GM12878 (cell line): Measurements from ENCODE around the gene DUXB. TPM values are rescaled to one million over a fixed set of nuclear protein-coding genes. Genes with fewer than 3 reads are reported as not detected.
A peak's percentile ranks its signal among the peaks of the same experiment; 100 is the strongest.

Experiments
- CHD2 ChIP-seq: IDR thresholded peaks from 2 replicates; pipeline ENCODE4 v1.6.1; 2011; ENCODE audit warnings: low read depth, low read length, improper control_type of control experiment, borderline replicate concordance
- MEF2A ChIP-seq: IDR thresholded peaks from 2 replicates; pipeline ENCODE4 v1.6.1; 2011; ENCODE audit warnings: low read depth, mild to moderate bottlenecking, low read length, moderate library complexity; ENCODE audit not compliant: insufficient read depth
- NRF1 ChIP-seq: conservative IDR thresholded peaks from 2 replicates; pipeline ENCODE4 v1.6.1; 2011; ENCODE audit warnings: mild to moderate bottlenecking, low read depth, low read length, improper control_type of control experiment
- PAX8 ChIP-seq: fragments of 450-650 bp; IDR thresholded peaks from 2 replicates; pipeline ENCODE4 v1.6.1; 2017; ENCODE audit warnings: mild to moderate bottlenecking, moderate library complexity
- POLR2AphosphoS2 ChIP-seq: IDR thresholded peaks from 2 replicates; pipeline ENCODE4 v1.6.1; 2011; ENCODE audit warnings: low read depth, mild to moderate bottlenecking, low read length, improper control_type of control experiment, moderate library complexity
- RFX5 ChIP-seq: IDR thresholded peaks from 2 replicates; pipeline ENCODE4 v1.6.1; 2011; ENCODE audit warnings: low read depth, low read length, improper control_type of control experiment
- SMARCA5 ChIP-seq: fragments of 450-650 bp; IDR thresholded peaks from 2 replicates; pipeline ENCODE4 v1.6.1; 2017; ENCODE audit warnings: mild to moderate bottlenecking
- SUPT20H ChIP-seq: IDR thresholded peaks from 2 replicates; pipeline ENCODE4 v1.6.1; 2011; ENCODE audit warnings: low read depth, mild to moderate bottlenecking, low read length, moderate library complexity, borderline replicate concordance; ENCODE audit not compliant: control insufficient read depth
- TBL1XR1 ChIP-seq: IDR thresholded peaks from 2 replicates; pipeline ENCODE4 v1.6.1; 2012; ENCODE audit warnings: low read depth, low read length, improper control_type of control experiment
- ZNF384 ChIP-seq: IDR thresholded peaks from 2 replicates; pipeline ENCODE4 v1.6.1; 2012; ENCODE audit warnings: low read depth, mild to moderate bottlenecking, low read length, improper control_type of control experiment, borderline replicate concordance
- polyA plus RNA-seq, 11 experiments: library from polyadenylated mRNA; depleted of rRNA in 4 of 11; unstranded in 6 of 11; stranded (reverse) in 5 of 11; fragments of >200 nt; fragmentation: Nextera tagmentation in 4 of 11; fragmentation: Illumina TruSeq in 1 of 11; extraction: Ambion mirVana in 4 of 11; extraction: Trizol in 1 of 11; gene quantifications; 1 replicate in 1 of 11; 2 replicates in 10 of 11; pipeline versions ENCODE4 v1.2.1 to v1.2.3, GENCODE V29; 2011 to 2016; ENCODE audit warnings: inconsistent platforms in 2 of 11, missing spikeins in 2 of 11, low read depth in 1 of 11
- total RNA-seq, 4 experiments: library from RNA; depleted of rRNA in 3 of 4; stranded (reverse); fragments of >200 nt in 3 of 4; fragmentation: Illumina TruSeq in 1 of 4; extraction: Trizol in 1 of 4; gene quantifications; 2 replicates each; pipeline versions ENCODE4 v1.2.1 to v1.2.3, GENCODE V29; 2013 to 2021
- TF ChIP-seq, protein P1 (sequence below): IDR thresholded peaks from 2 replicates; pipeline ENCODE4 v1.6.1; 2012; ENCODE audit warnings: mild to moderate bottlenecking, low read depth, low read length
- TF ChIP-seq, protein P2 (sequence below): IDR thresholded peaks from 2 replicates; pipeline ENCODE4 v1.6.1; 2012; ENCODE audit warnings: low read depth, low read length, improper control_type of control experiment
- TF ChIP-seq, protein P3 (sequence below): fragments of 450-650 bp; IDR thresholded peaks from 2 replicates; pipeline ENCODE4 v1.6.1; 2016; ENCODE audit warnings: mild to moderate bottlenecking
- TF ChIP-seq, protein P4 (sequence below), 3 experiments: IDR thresholded peaks in 2 of 3; conservative IDR thresholded peaks in 1 of 3; 2 replicates each; pipeline ENCODE4 v1.5.1; 2011; ENCODE audit warnings: low read depth in 3 of 3, low read length in 3 of 3, mild to moderate bottlenecking in 3 of 3, control low read depth in 2 of 3, moderate library complexity in 2 of 3, inconsistent platforms in 1 of 3, mixed read lengths in 1 of 3; ENCODE audit not compliant: control insufficient read depth in 2 of 3, insufficient read depth in 1 of 3; ENCODE audit errors: extremely low read depth in 1 of 3
- TF ChIP-seq, protein P5 (sequence below): fragments of 450-650 bp; IDR thresholded peaks from 2 replicates; pipeline ENCODE4 v1.6.1; 2017; ENCODE audit warnings: antibody characterized with exemption, mild to moderate bottlenecking, moderate library complexity
- TF ChIP-seq, protein P6 (sequence below): IDR thresholded peaks from 2 replicates; pipeline ENCODE4 v1.6.1; 2011; ENCODE audit warnings: borderline replicate concordance, low read depth, mild to moderate bottlenecking, moderate library complexity, low read length; ENCODE audit not compliant: insufficient read depth, poor library complexity, severe bottlenecking

DUXB gene
- total and polyA plus RNA-seq, 10 of the 15 experiments (the other 5 are each of a cell fraction or from before 2014, with no cell fraction given): 0.05 TPM; not detected in 9

DNA sequence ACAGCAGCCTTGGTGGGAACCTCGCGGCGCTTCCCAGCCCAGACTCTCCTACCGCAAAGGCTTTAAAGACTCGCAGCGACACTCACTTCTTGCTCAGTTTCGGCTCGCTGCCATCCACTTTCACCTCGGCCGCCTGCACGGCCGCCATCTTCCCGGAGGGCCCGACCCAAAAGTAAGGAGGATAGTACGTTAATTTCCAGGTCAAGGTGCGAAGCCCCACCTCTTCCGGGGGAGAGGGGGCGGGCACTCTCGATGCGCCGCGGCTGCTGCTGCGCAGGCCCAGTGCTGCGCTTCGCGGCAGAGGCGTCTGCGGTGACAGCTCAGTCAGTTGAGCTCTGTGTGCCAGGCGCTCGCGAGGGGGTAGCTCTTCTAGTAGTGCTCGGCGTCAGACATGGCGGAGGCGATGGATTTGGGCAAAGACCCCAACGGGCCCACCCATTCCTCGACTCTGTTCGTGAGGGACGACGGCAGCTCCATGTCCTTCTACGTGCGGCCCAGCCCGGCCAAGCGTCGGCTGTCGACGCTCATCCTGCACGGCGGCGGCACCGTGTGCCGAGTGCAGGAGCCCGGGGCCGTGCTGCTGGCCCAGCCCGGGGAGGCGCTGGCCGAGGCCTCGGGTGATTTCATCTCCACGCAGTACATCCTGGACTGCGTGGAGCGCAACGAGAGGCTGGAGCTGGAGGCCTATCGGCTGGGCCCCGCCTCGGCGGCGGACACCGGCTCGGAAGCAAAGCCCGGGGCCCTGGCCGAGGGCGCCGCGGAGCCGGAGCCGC is 53.6 kb downstream of the DUXB start, which contains the start of the genes KARS1 and TERF2IP (continued):
- TF ChIP-seq, protein P1, sequence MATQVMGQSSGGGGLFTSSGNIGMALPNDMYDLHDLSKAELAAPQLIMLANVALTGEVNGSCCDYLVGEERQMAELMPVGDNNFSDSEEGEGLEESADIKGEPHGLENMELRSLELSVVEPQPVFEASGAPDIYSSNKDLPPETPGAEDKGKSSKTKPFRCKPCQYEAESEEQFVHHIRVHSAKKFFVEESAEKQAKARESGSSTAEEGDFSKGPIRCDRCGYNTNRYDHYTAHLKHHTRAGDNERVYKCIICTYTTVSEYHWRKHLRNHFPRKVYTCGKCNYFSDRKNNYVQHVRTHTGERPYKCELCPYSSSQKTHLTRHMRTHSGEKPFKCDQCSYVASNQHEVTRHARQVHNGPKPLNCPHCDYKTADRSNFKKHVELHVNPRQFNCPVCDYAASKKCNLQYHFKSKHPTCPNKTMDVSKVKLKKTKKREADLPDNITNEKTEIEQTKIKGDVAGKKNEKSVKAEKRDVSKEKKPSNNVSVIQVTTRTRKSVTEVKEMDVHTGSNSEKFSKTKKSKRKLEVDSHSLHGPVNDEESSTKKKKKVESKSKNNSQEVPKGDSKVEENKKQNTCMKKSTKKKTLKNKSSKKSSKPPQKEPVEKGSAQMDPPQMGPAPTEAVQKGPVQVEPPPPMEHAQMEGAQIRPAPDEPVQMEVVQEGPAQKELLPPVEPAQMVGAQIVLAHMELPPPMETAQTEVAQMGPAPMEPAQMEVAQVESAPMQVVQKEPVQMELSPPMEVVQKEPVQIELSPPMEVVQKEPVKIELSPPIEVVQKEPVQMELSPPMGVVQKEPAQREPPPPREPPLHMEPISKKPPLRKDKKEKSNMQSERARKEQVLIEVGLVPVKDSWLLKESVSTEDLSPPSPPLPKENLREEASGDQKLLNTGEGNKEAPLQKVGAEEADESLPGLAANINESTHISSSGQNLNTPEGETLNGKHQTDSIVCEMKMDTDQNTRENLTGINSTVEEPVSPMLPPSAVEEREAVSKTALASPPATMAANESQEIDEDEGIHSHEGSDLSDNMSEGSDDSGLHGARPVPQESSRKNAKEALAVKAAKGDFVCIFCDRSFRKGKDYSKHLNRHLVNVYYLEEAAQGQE: no peak
- peak; percentile 41; the same call in 1 of the 2 replicates for TF ChIP-seq SMARCA5
- no peak for TF ChIP-seq RFX5
- 0 out of 2 replicates have a peak, but pooled peaks have one; percentile 29 for TF ChIP-seq TBL1XR1
- TF ChIP-seq SUPT20H: no peak
- TF ChIP-seq, protein P2, sequence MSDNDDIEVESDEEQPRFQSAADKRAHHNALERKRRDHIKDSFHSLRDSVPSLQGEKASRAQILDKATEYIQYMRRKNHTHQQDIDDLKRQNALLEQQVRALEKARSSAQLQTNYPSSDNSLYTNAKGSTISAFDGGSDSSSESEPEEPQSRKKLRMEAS: no peak; the same call in 1 of the 2 replicates
- no peak; the same call in 1 of the 2 replicates for TF ChIP-seq CHD2
- TF ChIP-seq, protein P3, sequence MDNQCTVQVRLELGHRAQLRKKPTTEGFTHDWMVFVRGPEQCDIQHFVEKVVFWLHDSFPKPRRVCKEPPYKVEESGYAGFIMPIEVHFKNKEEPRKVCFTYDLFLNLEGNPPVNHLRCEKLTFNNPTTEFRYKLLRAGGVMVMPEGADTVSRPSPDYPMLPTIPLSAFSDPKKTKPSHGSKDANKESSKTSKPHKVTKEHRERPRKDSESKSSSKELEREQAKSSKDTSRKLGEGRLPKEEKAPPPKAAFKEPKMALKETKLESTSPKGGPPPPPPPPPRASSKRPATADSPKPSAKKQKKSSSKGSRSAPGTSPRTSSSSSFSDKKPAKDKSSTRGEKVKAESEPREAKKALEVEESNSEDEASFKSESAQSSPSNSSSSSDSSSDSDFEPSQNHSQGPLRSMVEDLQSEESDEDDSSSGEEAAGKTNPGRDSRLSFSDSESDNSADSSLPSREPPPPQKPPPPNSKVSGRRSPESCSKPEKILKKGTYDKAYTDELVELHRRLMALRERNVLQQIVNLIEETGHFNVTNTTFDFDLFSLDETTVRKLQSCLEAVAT: peak; percentile 66
- TF ChIP-seq, protein P4, sequence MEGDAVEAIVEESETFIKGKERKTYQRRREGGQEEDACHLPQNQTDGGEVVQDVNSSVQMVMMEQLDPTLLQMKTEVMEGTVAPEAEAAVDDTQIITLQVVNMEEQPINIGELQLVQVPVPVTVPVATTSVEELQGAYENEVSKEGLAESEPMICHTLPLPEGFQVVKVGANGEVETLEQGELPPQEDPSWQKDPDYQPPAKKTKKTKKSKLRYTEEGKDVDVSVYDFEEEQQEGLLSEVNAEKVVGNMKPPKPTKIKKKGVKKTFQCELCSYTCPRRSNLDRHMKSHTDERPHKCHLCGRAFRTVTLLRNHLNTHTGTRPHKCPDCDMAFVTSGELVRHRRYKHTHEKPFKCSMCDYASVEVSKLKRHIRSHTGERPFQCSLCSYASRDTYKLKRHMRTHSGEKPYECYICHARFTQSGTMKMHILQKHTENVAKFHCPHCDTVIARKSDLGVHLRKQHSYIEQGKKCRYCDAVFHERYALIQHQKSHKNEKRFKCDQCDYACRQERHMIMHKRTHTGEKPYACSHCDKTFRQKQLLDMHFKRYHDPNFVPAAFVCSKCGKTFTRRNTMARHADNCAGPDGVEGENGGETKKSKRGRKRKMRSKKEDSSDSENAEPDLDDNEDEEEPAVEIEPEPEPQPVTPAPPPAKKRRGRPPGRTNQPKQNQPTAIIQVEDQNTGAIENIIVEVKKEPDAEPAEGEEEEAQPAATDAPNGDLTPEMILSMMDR (IDR thresholded peaks at IDR 0.05 in 2 of 3, conservative IDR thresholded peaks at IDR 0.05 in 1 of 3; ENCODE audit: control insufficient read depth in 2 of 3, extremely low read depth in 1 of 3, insufficient read depth in 1 of 3, low read depth in 3 of 3, low read length in 3 of 3): no peak
- no peak for TF ChIP-seq PAX8
- TF ChIP-seq, protein P5, sequence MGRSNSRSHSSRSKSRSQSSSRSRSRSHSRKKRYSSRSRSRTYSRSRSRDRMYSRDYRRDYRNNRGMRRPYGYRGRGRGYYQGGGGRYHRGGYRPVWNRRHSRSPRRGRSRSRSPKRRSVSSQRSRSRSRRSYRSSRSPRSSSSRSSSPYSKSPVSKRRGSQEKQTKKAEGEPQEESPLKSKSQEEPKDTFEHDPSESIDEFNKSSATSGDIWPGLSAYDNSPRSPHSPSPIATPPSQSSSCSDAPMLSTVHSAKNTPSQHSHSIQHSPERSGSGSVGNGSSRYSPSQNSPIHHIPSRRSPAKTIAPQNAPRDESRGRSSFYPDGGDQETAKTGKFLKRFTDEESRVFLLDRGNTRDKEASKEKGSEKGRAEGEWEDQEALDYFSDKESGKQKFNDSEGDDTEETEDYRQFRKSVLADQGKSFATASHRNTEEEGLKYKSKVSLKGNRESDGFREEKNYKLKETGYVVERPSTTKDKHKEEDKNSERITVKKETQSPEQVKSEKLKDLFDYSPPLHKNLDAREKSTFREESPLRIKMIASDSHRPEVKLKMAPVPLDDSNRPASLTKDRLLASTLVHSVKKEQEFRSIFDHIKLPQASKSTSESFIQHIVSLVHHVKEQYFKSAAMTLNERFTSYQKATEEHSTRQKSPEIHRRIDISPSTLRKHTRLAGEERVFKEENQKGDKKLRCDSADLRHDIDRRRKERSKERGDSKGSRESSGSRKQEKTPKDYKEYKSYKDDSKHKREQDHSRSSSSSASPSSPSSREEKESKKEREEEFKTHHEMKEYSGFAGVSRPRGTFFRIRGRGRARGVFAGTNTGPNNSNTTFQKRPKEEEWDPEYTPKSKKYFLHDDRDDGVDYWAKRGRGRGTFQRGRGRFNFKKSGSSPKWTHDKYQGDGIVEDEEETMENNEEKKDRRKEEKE: no peak
- TF ChIP-seq, protein P6, sequence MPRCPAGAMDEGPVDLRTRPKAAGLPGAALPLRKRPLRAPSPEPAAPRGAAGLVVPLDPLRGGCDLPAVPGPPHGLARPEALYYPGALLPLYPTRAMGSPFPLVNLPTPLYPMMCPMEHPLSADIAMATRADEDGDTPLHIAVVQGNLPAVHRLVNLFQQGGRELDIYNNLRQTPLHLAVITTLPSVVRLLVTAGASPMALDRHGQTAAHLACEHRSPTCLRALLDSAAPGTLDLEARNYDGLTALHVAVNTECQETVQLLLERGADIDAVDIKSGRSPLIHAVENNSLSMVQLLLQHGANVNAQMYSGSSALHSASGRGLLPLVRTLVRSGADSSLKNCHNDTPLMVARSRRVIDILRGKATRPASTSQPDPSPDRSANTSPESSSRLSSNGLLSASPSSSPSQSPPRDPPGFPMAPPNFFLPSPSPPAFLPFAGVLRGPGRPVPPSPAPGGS: peak; percentile 46
- peak; percentile 92; the same call in 1 of the 2 replicates for TF ChIP-seq POLR2AphosphoS2
- TF ChIP-seq MEF2A: 0 out of 2 replicates have a peak, but pooled peaks have one; percentile 4
- no peak for TF ChIP-seq ZNF384
- peak; percentile 95 for TF ChIP-seq NRF1
